ENCODE data around the gene FIGLA. TPM values are rescaled to one million over a fixed set of nuclear protein-coding genes. Genes with fewer than 3 reads are reported as not detected.

The FIGLA gene
- total and polyA plus RNA-seq, 2 donors (not counting 1 experiment from before 2014, with no cell fraction given), result not detected

DNA sequence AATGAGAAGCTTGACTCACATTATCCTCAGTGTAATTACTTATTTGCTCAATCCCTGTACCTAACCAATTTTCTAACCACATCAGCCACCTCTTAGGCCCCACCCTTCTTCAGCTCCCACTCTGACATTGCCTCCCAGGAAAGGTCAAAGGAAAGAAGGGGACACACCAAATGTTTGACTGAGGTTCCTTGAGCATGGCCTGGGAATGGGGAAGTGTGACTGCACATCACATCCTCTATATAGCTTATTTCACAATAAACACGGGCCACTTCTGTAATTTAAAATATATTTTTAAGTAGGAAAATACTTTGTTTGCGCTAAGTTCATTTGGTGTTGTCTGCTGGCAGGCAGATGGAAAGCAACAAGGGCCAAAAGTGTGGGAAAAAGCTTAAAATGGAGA is 3.0 kb upstream of the FIGLA start:
- Histone ChIP-seq H3K4me2 (ENCODE audit: extremely low read depth, insufficient read depth, low read length) (no peak overlapping the region), H3K79me2 (ENCODE audit: control insufficient read depth, insufficient read depth, low read length) (no peaks in the 10 kb centered on the region), H3K27me3 (ENCODE audit: control insufficient read depth, insufficient read depth, low read length) (peaks cover 28% of the 10 kb centered on the region), H4K20me1 (ENCODE audit: control insufficient read depth, extremely low read depth, insufficient read depth, low read length) (no peaks in the 10 kb centered on the region), H3K9me3 (ENCODE audit: control insufficient read depth, insufficient read depth, low read depth, low read length) (no peaks in the 10 kb centered on the region), H3K27ac (ENCODE audit: insufficient read depth, low read length) (no peak overlapping the region), H3K9ac (ENCODE audit: insufficient read depth, low read length) (no peak overlapping the region), H3K36me3 (ENCODE audit: control insufficient read depth, insufficient read depth, low read length) (no peaks in the 10 kb centered on the region), H2AFZ (ENCODE audit: low read length) (no peak overlapping the region), H3K4me3 (replicated peaks in 1 of 4; ENCODE audit: control extremely low read depth in 1 of 4, insufficient read depth in 1 of 4, low read depth in 3 of 4, low read length in 4 of 4) (no peak overlapping the region), H3K4me1 (ENCODE audit: control insufficient read depth, extremely low read depth, insufficient read depth, low read length) (no peaks in the 10 kb centered on the region)
- no peak for DNase-seq (ENCODE audit: low read depth in 2 of 2)
- TF ChIP-seq EZH2 (IDR thresholded peaks at IDR 0.05; ENCODE audit: low read length, missing control alignments), result no peak
- TF ChIP-seq, protein P1, sequence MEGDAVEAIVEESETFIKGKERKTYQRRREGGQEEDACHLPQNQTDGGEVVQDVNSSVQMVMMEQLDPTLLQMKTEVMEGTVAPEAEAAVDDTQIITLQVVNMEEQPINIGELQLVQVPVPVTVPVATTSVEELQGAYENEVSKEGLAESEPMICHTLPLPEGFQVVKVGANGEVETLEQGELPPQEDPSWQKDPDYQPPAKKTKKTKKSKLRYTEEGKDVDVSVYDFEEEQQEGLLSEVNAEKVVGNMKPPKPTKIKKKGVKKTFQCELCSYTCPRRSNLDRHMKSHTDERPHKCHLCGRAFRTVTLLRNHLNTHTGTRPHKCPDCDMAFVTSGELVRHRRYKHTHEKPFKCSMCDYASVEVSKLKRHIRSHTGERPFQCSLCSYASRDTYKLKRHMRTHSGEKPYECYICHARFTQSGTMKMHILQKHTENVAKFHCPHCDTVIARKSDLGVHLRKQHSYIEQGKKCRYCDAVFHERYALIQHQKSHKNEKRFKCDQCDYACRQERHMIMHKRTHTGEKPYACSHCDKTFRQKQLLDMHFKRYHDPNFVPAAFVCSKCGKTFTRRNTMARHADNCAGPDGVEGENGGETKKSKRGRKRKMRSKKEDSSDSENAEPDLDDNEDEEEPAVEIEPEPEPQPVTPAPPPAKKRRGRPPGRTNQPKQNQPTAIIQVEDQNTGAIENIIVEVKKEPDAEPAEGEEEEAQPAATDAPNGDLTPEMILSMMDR (conservative IDR thresholded peaks at IDR 0.05 in 1 of 2, IDR thresholded peaks at IDR 0.05 in 1 of 2; ENCODE audit: low read depth in 1 of 2, low read length in 2 of 2), result no peak

DNA sequence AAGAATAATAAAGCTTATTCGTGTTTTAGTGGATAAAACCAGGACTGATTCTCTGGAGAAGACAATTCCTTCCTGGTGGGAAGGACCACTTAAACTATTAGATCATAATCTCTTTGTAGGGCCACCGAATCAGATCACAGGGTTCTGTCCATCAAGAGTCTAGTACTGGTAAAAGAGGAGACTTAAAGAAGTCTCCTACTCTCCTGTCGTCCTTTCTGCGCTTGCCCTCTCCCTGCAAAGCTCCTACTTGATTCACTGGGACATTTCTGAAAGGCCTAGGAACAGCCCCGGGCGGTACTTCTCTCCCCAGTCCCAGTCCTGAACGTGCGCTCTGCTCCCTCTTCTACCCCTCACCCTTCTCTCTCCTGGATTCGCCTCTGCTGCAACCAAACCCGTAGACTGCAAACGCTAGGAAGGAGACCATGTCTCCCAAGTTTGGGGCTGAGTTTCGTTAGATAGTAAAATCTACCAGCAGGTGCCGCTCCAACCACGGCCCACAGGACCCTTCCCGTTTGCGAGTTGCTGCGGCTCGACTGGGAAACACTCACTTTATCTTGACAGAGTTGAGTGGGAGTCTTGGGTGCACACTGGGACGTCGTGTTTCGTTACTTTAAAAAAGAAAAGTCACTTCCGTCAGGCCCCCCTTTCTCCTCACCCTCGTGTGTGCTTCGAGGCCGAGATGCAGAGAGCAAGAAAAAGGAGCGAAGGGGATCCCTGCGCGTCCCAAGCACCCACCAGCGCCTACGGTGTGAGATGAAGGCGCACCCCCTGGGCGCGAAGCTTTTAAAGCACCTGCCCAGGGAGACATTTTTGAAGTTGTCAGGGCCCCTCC is 923 bp downstream of the FIGLA start:
- no peak overlapping the region for H3K27ac ChIP-seq (ENCODE audit: insufficient read depth, low read length)
- peaks cover 35% of the 10 kb centered on the region for H3K27me3 ChIP-seq (ENCODE audit: control insufficient read depth, insufficient read depth, low read length)
- no peak overlapping the region for H3K4me3 ChIP-seq (replicated peaks in 1 of 4; ENCODE audit: control extremely low read depth in 1 of 4, insufficient read depth in 1 of 4, low read depth in 3 of 4, low read length in 4 of 4)
- no peak overlapping the region for H3K9ac ChIP-seq (ENCODE audit: insufficient read depth, low read length)
- peaks cover 3% of the 10 kb centered on the region for H4K20me1 ChIP-seq (ENCODE audit: control insufficient read depth, extremely low read depth, insufficient read depth, low read length)
- H3K9me3 ChIP-seq (ENCODE audit: control insufficient read depth, insufficient read depth, low read depth, low read length), result no peaks in the 10 kb centered on the region
- DNase-seq (ENCODE audit: low read depth in 2 of 2), result peak; percentile 42 to 50
- TF ChIP-seq, protein P1 (conservative IDR thresholded peaks at IDR 0.05 in 1 of 2, IDR thresholded peaks at IDR 0.05 in 1 of 2; ENCODE audit: low read depth in 1 of 2, low read length in 2 of 2), result peak; percentile 55 to 71
- peak; percentile 92 for TF ChIP-seq EZH2 (IDR thresholded peaks at IDR 0.05; ENCODE audit: low read length, missing control alignments)
- no peak overlapping the region for H2AFZ ChIP-seq (ENCODE audit: low read length)
- H3K4me1 ChIP-seq (ENCODE audit: control insufficient read depth, extremely low read depth, insufficient read depth, low read length), result no peaks in the 10 kb centered on the region
- H3K4me2 ChIP-seq (ENCODE audit: extremely low read depth, insufficient read depth, low read length), result peak overlapping the region; percentile 59
- no peaks in the 10 kb centered on the region for H3K79me2 ChIP-seq (ENCODE audit: control insufficient read depth, insufficient read depth, low read length)
- H3K36me3 ChIP-seq (ENCODE audit: control insufficient read depth, insufficient read depth, low read length), result no peaks in the 10 kb centered on the region

DNA sequence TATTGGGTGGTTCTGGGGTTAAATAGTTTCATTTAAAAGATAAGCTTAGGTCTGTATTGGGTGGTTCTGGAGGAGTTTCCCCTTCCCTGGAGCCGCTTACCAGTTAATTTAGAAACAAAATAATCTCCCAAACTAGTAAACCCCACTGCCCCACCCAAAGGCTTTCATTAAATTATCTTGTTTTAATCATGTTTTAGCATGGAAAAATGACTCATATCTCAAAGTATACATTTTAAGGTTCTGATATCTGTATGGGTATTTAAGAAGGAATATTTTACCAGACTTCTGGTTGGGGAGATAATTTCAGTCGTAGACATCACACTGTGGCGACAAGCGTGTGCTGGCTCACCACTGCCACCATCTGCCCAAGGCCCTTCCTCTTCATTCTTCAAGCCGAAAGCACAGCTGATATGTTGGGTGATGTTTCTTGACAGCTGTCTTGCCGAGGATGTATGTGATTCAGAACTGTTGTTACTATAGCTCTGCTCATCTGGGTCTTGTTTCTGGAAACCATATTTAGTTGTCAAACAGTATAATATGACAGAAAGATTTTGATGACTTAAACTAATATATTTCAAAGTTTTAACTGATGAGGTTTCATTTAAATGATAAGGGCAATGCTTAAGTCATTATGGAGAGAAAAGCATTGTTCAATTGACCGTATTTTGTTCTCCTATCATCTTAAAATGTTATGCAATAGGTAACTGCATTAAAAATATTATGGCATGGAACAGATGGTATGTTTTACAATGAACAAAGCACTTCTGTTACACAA is 5.1 kb downstream of the FIGLA start:
- no peaks in the 10 kb centered on the region for H3K4me1 ChIP-seq (ENCODE audit: control insufficient read depth, extremely low read depth, insufficient read depth, low read length)
- no peaks in the 10 kb centered on the region for H3K36me3 ChIP-seq (ENCODE audit: control insufficient read depth, insufficient read depth, low read length)
- DNase-seq (ENCODE audit: low read depth in 2 of 2), result peak; percentile 6 to 31
- H2AFZ ChIP-seq (ENCODE audit: low read length), result no peak overlapping the region
- no peaks in the 10 kb centered on the region for H3K79me2 ChIP-seq (ENCODE audit: control insufficient read depth, insufficient read depth, low read length)
- peaks cover 3% of the 10 kb centered on the region for H4K20me1 ChIP-seq (ENCODE audit: control insufficient read depth, extremely low read depth, insufficient read depth, low read length)
- TF ChIP-seq EZH2 (IDR thresholded peaks at IDR 0.05; ENCODE audit: low read length, missing control alignments), result no peak
- TF ChIP-seq, protein P1 (conservative IDR thresholded peaks at IDR 0.05 in 1 of 2, IDR thresholded peaks at IDR 0.05 in 1 of 2; ENCODE audit: low read depth in 1 of 2, low read length in 2 of 2), result peak; percentile 34
- no peak overlapping the region for H3K27ac ChIP-seq (ENCODE audit: insufficient read depth, low read length)
- no peak overlapping the region for H3K4me2 ChIP-seq (ENCODE audit: extremely low read depth, insufficient read depth, low read length)
- H3K27me3 ChIP-seq (ENCODE audit: control insufficient read depth, insufficient read depth, low read length), result peaks cover 22% of the 10 kb centered on the region
- no peak overlapping the region for H3K4me3 ChIP-seq (replicated peaks in 1 of 4; ENCODE audit: control extremely low read depth in 1 of 4, insufficient read depth in 1 of 4, low read depth in 3 of 4, low read length in 4 of 4)
- H3K9ac ChIP-seq (ENCODE audit: insufficient read depth, low read length), result no peak overlapping the region
- no peaks in the 10 kb centered on the region for H3K9me3 ChIP-seq (ENCODE audit: control insufficient read depth, insufficient read depth, low read depth, low read length)
